Pancreas (tissue), 10 donors: ENCODE results near the gene PIP5K1B. TPM values are rescaled to one million over a fixed set of nuclear protein-coding genes. Genes with fewer than 3 reads are reported as not detected.

ENCODE experiments used
- ATAC-seq, 4 donors: fragments of 200-7000 bp; cut with Tn5 transposase; one replicate each; pipeline versions ENCODE4 v1.8.0 to v1.9.1; 2020; ENCODE audit warnings: mild to moderate bottlenecking in 4 of 4, moderate library complexity in 4 of 4
- DNase-seq, 6 donors: peaks; one replicate each; pipeline ENCODE4 v3.0.0-alpha.2; 2020
- FAIRE-seq: peaks from 2 replicates; lab custom pipeline; 2012; peaks lifted over from hg19 to GRCh38; lab: Jason Lieb, UNC
- H3K27ac ChIP-seq, 4 donors: fragments of 200-600 bp; sonication (generic); 1 replicate in 3 of 4; 2 replicates in 1 of 4; pipeline versions ENCODE4 v1.5.0 to v1.8.0; 2020
- H3K27me3 ChIP-seq, 4 donors: fragments of 200-600 bp; one replicate each; pipeline ENCODE4 v1.8.0; 2021
- H3K36me3 ChIP-seq, 3 donors: fragments of 200-600 bp; sonication (generic) in 1 of 3; one replicate each; pipeline versions ENCODE4 v1.5.0 to v1.8.0; 2020 to 2021
- H3K4me1 ChIP-seq, 3 donors: fragments of 200-600 bp; one replicate each; pipeline ENCODE4 v1.8.0; 2021
- H3K4me3 ChIP-seq, 4 donors: fragments of 200-600 bp; sonication (generic) in 2 of 4; one replicate each; pipeline versions ENCODE4 v1.5.0 to v1.8.0; 2020 to 2021
- H3K9me3 ChIP-seq, 4 donors: fragments of 200-600 bp; one replicate each; pipeline ENCODE4 v1.8.0; 2021
- whole genome bisulfite sequencing, 2 donors: extraction: QIAGEN DNeasy Blood & Tissue Kit; methylation state at CpG; one replicate each; pipeline ENCODE4 v1.1.7; 2013; 5-methylcytosine and 5-hydroxymethylcytosine counted together
- intact Hi-C, 3 donors: fragments of 100-400 bp; cut with DNase I; formaldehyde crosslinking; loops; one replicate each; pipeline versions ENCODE4 v1.11.1 to v1.14.2; 2022
- polyA plus RNA-seq, 2 donors: library from polyadenylated mRNA; stranded (reverse); fragments of 200-250 nt; gene quantifications; one replicate each; pipeline ENCODE4 v1.2.3, GENCODE V29; 2013
- total RNA-seq, 6 donors: library from RNA; stranded (reverse); fragmentation: NEBNext Ultra II Directional in 4 of 6; extraction: Animal tissue kit (Norgen Biotek cat#: 25700) in 4 of 6; gene quantifications; one replicate each; pipeline versions ENCODE4 v1.2.1 to v1.2.4, GENCODE V29; 2021 to 2023
- TF ChIP-seq, protein P1 (sequence below), 4 donors: fragments of 200-600 bp; sonication (generic) in 3 of 4; IDR thresholded peaks; one replicate each; pipeline versions ENCODE4 v1.5.0 to v1.8.0; 2021; ENCODE audit warnings: antibody characterized with exemption in 4 of 4
- donor health status: healthy with polysubstance abuse.
- donor health status: DM: no; HTN: no; CAD: no; lungs with moderate emphysema.
- donor health status: DM: no; HTN: no; CAD: no.
- donor health status: control.
- donor health status: control.
- donor health status: Bipolar disorder and iron deficiency.
- donor health status: DM: yes; HTN: yes; CAD: no.
- donor health status: DM: no; HTN: no; CAD: no.
- donor health status: DM: no; HTN: no; CAD: no.
- donor health status: DM: yes; HTN: yes; CAD: no.

Gene PIP5K1B
- total and polyA plus RNA-seq, 8 donors: 1.3 to 6.9 (median 6.2) TPM

GRCh38 chr9:68841276-68842052, 136.4 kb downstream of the PIP5K1B start:
- WGBS, 2 donors: 89 to 91% methylated on average over 6 of the region's 6 CpGs
- Histone ChIP-seq H3K4me3 (no peak overlapping the region), H3K27ac (no peak overlapping the region), H3K9me3 (no peaks in the 10 kb centered on the region), H3K36me3 (no peaks in the 10 kb centered on the region), H3K4me1 (no peaks in the 10 kb centered on the region), H3K27me3 (no peaks in the 10 kb centered on the region)
- TF ChIP-seq, protein P1, sequence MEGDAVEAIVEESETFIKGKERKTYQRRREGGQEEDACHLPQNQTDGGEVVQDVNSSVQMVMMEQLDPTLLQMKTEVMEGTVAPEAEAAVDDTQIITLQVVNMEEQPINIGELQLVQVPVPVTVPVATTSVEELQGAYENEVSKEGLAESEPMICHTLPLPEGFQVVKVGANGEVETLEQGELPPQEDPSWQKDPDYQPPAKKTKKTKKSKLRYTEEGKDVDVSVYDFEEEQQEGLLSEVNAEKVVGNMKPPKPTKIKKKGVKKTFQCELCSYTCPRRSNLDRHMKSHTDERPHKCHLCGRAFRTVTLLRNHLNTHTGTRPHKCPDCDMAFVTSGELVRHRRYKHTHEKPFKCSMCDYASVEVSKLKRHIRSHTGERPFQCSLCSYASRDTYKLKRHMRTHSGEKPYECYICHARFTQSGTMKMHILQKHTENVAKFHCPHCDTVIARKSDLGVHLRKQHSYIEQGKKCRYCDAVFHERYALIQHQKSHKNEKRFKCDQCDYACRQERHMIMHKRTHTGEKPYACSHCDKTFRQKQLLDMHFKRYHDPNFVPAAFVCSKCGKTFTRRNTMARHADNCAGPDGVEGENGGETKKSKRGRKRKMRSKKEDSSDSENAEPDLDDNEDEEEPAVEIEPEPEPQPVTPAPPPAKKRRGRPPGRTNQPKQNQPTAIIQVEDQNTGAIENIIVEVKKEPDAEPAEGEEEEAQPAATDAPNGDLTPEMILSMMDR (IDR thresholded peaks at IDR 0.05): no peak
- intact Hi-C loops: no loop called here
- ATAC-seq (no peak), DNase-seq (no peak), FAIRE-seq (no peak)

DNA sequence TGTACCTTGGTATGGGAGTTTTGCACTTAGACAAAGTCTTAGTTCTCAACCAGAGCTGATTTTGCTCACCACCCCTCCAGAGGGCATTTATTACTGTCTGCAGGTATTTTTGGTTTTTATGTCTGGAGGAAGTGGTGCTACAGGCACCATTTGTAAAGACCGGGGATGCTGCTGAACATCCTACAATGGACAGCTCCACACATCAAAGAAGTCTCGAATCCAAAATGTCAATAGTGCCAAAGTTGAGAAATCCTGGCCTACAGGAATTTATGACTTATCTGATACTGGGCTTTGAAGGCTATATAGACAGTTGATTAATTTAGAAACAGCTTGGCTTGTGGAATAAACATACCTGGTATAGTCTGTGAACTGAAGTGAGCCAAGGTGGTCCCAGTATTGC, 137.5 kb downstream of the PIP5K1B start:
- H3K4me1 ChIP-seq: no peaks in the 10 kb centered on the region
- H3K36me3 ChIP-seq: no peaks in the 10 kb centered on the region
- H3K4me3 ChIP-seq: no peak overlapping the region
- no peak overlapping the region for H3K27ac ChIP-seq
- DNase-seq (no peak), FAIRE-seq (no peak), ATAC-seq (no peak)
- H3K9me3 ChIP-seq: no peaks in the 10 kb centered on the region
- no peaks in the 10 kb centered on the region for H3K27me3 ChIP-seq
- intact Hi-C loops: no loop called here
- 86 to 97% methylated on average over 2 of the region's 2 CpGs for WGBS, 2 donors
- TF ChIP-seq, protein P1 (IDR thresholded peaks at IDR 0.05): no peak

GRCh38 chr9:68843239-68843638, 138.2 kb downstream of the PIP5K1B start:
- no peaks in the 10 kb centered on the region for H3K27me3 ChIP-seq
- H3K4me1 ChIP-seq: no peaks in the 10 kb centered on the region
- peak in 3 of 4 donors; percentile 37 to 65 (median 62) for ATAC-seq
- TF ChIP-seq, protein P1 (IDR thresholded peaks at IDR 0.05): no peak
- H3K4me3 ChIP-seq: no peak overlapping the region
- intact Hi-C loops: no loop called here
- FAIRE-seq: no peak
- no peaks in the 10 kb centered on the region for H3K9me3 ChIP-seq
- no peak overlapping the region for H3K27ac ChIP-seq
- 68 to 69% methylated on average over 3 of the region's 3 CpGs for WGBS, 2 donors
- no peak for DNase-seq
- no peaks in the 10 kb centered on the region for H3K36me3 ChIP-seq

DNA sequence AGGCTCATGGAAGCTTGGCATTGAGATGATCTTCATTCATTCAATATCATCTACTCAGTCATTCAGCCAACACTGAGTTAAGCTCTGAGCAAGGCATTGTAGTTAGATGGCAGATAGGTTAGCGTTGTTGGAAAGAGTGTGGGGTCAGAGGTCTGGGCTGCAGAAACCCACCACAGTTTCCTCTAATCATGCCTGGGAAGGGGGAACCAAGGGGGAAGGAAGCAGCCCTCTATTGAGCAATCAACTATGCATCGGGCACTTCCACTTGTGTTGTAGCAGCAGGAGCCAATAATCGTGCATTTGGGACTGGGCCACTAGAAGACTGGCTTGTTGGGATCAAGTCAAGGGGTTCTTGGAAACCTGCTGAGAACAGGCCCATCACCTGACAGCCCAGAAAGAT, 139.1 kb downstream of the PIP5K1B start:
- DNase-seq (no peak), FAIRE-seq (no peak), ATAC-seq (peak in 2 of 4 donors; percentile 16 to 31)
- H3K4me3 ChIP-seq: no peak overlapping the region
- no peaks in the 10 kb centered on the region for H3K4me1 ChIP-seq
- intact Hi-C loops: no loop called here
- H3K27me3 ChIP-seq: no peaks in the 10 kb centered on the region
- H3K27ac ChIP-seq: no peak overlapping the region
- TF ChIP-seq, protein P1 (IDR thresholded peaks at IDR 0.05): no peak
- no peaks in the 10 kb centered on the region for H3K36me3 ChIP-seq
- WGBS, 2 donors: 88 to 93% methylated on average over 3 of the region's 3 CpGs
- H3K9me3 ChIP-seq: no peaks in the 10 kb centered on the region
